ENCODE measurements around the gene BRAF.
A peak's percentile ranks its signal among the peaks of the same experiment; 100 is the strongest.

BRAF gene

GRCh38 chr7:140707132-140707531, 217.6 kb downstream of the BRAF start:
- Histone ChIP-seq H3K4me3 (ENCODE audit: low read depth in 1 of 2, low read length in 1 of 2) (no peak overlapping the region), H3K27ac (no peak overlapping the region), H3K36me3 (peaks cover 6% of the 10 kb centered on the region), H3K27me3 (no peaks in the 10 kb centered on the region), H3K9me3 (no peaks in the 10 kb centered on the region), H3K4me1 (ENCODE audit: control insufficient read depth in 1 of 2, insufficient read depth in 1 of 2, low read depth in 1 of 2, low read length in 1 of 2) (no peaks in the 10 kb centered on the region)
- TF ChIP-seq CTCF (IDR thresholded peaks at IDR 0.05), result no peak

- Histone ChIP-seq H3K4me1 (ENCODE audit: control insufficient read depth in 1 of 2, insufficient read depth in 1 of 2, low read depth in 1 of 2, low read length in 1 of 2) (no peaks in the 10 kb centered on the region), H3K27me3 (no peaks in the 10 kb centered on the region), H3K27ac (no peak overlapping the region), H3K4me3 (ENCODE audit: low read depth in 1 of 2, low read length in 1 of 2) (no peak overlapping the region), H3K36me3 (peaks cover 6% of the 10 kb centered on the region), H3K9me3 (no peaks in the 10 kb centered on the region)
- no peak for TF ChIP-seq CTCF (IDR thresholded peaks at IDR 0.05)
These were observed 220.5 kb downstream of the BRAF start for GRCh38 chr7:140704205-140704604.

- no peak for TF ChIP-seq CTCF (IDR thresholded peaks at IDR 0.05)
- Histone ChIP-seq H3K27ac (no peak overlapping the region), H3K4me3 (ENCODE audit: low read depth in 1 of 2, low read length in 1 of 2) (no peak overlapping the region), H3K36me3 (peaks cover 6% of the 10 kb centered on the region), H3K9me3 (no peaks in the 10 kb centered on the region), H3K4me1 (ENCODE audit: control insufficient read depth in 1 of 2, insufficient read depth in 1 of 2, low read depth in 1 of 2, low read length in 1 of 2) (peaks cover 2% of the 10 kb centered on the region in 2 experiments), H3K27me3 (no peaks in the 10 kb centered on the region)
These were observed 222.0 kb downstream of the BRAF start for GRCh38 chr7:140702774-140703173.

GRCh38 chr7:140698477-140698876, 226.3 kb downstream of the BRAF start:
- H3K36me3 ChIP-seq, result no peaks in the 10 kb centered on the region
- peaks cover 15 to 16% of the 10 kb centered on the region in 2 experiments for H3K4me1 ChIP-seq (ENCODE audit: control insufficient read depth in 1 of 2, insufficient read depth in 1 of 2, low read depth in 1 of 2, low read length in 1 of 2)
- H3K27ac ChIP-seq, result no peak overlapping the region
- TF ChIP-seq CTCF (IDR thresholded peaks at IDR 0.05), result no peak
- H3K4me3 ChIP-seq (ENCODE audit: low read depth in 1 of 2, low read length in 1 of 2), result no peak overlapping the region
- H3K27me3 ChIP-seq, result no peaks in the 10 kb centered on the region
- H3K9me3 ChIP-seq, result no peaks in the 10 kb centered on the region

- Histone ChIP-seq H3K4me1 (ENCODE audit: control insufficient read depth in 1 of 2, insufficient read depth in 1 of 2, low read depth in 1 of 2, low read length in 1 of 2) (peaks cover 15 to 16% of the 10 kb centered on the region in 2 experiments), H3K9me3 (no peaks in the 10 kb centered on the region), H3K27me3 (no peaks in the 10 kb centered on the region), H3K4me3 (ENCODE audit: low read depth in 1 of 2, low read length in 1 of 2) (peak overlapping the region; percentile 73 to 90), H3K36me3 (no peaks in the 10 kb centered on the region), H3K27ac (peak overlapping the region; percentile 70)
- no peak for TF ChIP-seq CTCF (IDR thresholded peaks at IDR 0.05)
These were observed 227.1 kb downstream of the BRAF start for GRCh38 chr7:140697447-140698143.
